ENCODE measurements around the gene ZGLP1.
"Not testable (repeated sequence)": the region's sequence is repeated elsewhere in the genome, so short reads cannot be mapped to it uniquely, and the experiment has no call there.

DNA sequence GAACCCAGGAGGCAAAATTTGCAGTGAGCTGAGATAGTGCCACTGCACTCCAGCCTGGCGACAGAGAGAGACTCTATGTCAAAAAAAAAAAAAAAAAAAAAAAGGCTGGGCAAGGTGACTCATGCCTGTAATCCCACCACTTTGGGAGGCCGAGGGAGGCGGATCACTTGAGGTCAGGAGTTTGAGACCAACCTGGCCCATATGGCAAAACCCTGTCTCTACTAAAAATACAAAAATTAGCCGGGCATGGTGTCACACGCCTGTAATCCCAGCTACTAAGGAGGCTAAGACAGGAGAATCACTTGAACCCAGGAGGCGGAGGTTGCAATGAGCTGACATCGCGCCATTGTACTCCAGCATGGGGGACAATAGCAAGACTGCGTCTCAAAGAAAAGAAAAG, 27.1 kb upstream of the ZGLP1 start:
- TF ChIP-seq, protein P1, sequence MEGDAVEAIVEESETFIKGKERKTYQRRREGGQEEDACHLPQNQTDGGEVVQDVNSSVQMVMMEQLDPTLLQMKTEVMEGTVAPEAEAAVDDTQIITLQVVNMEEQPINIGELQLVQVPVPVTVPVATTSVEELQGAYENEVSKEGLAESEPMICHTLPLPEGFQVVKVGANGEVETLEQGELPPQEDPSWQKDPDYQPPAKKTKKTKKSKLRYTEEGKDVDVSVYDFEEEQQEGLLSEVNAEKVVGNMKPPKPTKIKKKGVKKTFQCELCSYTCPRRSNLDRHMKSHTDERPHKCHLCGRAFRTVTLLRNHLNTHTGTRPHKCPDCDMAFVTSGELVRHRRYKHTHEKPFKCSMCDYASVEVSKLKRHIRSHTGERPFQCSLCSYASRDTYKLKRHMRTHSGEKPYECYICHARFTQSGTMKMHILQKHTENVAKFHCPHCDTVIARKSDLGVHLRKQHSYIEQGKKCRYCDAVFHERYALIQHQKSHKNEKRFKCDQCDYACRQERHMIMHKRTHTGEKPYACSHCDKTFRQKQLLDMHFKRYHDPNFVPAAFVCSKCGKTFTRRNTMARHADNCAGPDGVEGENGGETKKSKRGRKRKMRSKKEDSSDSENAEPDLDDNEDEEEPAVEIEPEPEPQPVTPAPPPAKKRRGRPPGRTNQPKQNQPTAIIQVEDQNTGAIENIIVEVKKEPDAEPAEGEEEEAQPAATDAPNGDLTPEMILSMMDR (IDR thresholded peaks at IDR 0.05) = not testable (repeated sequence)
- TF ChIP-seq EZH2 (IDR thresholded peaks at IDR 0.05; ENCODE audit: borderline replicate concordance, insufficient read depth, low read depth, low read length, poor library complexity, severe bottlenecking) = not testable (repeated sequence)

All from B cell (primary cell).